Ishikawa (cell line): ENCODE data around the gene GBGT1.
A peak's percentile ranks its signal among the peaks of the same experiment; 100 is the strongest.
"Not testable (repeated sequence)": the region's sequence is repeated elsewhere in the genome, so short reads cannot be mapped to it uniquely, and the experiment has no call there.

Experiments
- CEBPB ChIP-seq: IDR thresholded peaks from 2 replicates; pipeline ENCODE4 v1.6.1; 2012
- CREB1 ChIP-seq: IDR thresholded peaks from 2 replicates; pipeline ENCODE4 v1.6.1; 2012; ENCODE audit warnings: low read depth
- EGR1 ChIP-seq: IDR thresholded peaks from 2 replicates; pipeline ENCODE4 v1.6.1; 2012
- EP300 ChIP-seq: IDR thresholded peaks from 2 replicates; pipeline ENCODE4 v1.6.1; 2012; ENCODE audit warnings: borderline replicate concordance
- FOXM1 ChIP-seq: IDR thresholded peaks from 2 replicates; pipeline ENCODE4 v1.6.1; 2012; ENCODE audit warnings: low read depth, borderline replicate concordance
- NFIC ChIP-seq: IDR thresholded peaks from 2 replicates; pipeline ENCODE4 v1.6.1; 2012
- RAD21 ChIP-seq: IDR thresholded peaks from 2 replicates; pipeline ENCODE4 v1.6.1; 2012; ENCODE audit warnings: low read depth
- TAF1 ChIP-seq: IDR thresholded peaks from 2 replicates; pipeline ENCODE4 v1.6.1; 2012; ENCODE audit warnings: low read depth, mild to moderate bottlenecking
- TCF12 ChIP-seq: IDR thresholded peaks from 2 replicates; pipeline ENCODE4 v1.6.1; 2012; ENCODE audit warnings: low read depth
- TEAD4 ChIP-seq: IDR thresholded peaks from 2 replicates; pipeline ENCODE4 v1.6.1; 2012
- YY1 ChIP-seq: IDR thresholded peaks from 2 replicates; pipeline ENCODE4 v1.6.1; 2012; ENCODE audit warnings: low read depth
- ZBTB7A ChIP-seq: IDR thresholded peaks from 2 replicates; pipeline ENCODE4 v1.6.1; 2012; ENCODE audit warnings: low read depth
- TF ChIP-seq, protein P1 (sequence below): IDR thresholded peaks from 2 replicates; pipeline ENCODE4 v1.6.1; 2012
- TF ChIP-seq, protein P2 (sequence below): IDR thresholded peaks from 2 replicates; pipeline ENCODE4 v1.6.1; 2012; ENCODE audit warnings: low read depth, mild to moderate bottlenecking
- TF ChIP-seq, protein P3 (sequence below): IDR thresholded peaks from 2 replicates; pipeline ENCODE4 v1.6.1; 2012

Gene GBGT1

GRCh38 chr9:133163504-133164172, at the start of gene GBGT1:
Gene GBGT1 (minus strand): TSS chr9:133163914. CDS start chr9:133162412, 1,502 bp downstream.
- 0 out of 2 replicates have a peak, but pooled peaks have one; percentile 24 for TF ChIP-seq ZBTB7A
- no peak for TF ChIP-seq TCF12

DNA sequence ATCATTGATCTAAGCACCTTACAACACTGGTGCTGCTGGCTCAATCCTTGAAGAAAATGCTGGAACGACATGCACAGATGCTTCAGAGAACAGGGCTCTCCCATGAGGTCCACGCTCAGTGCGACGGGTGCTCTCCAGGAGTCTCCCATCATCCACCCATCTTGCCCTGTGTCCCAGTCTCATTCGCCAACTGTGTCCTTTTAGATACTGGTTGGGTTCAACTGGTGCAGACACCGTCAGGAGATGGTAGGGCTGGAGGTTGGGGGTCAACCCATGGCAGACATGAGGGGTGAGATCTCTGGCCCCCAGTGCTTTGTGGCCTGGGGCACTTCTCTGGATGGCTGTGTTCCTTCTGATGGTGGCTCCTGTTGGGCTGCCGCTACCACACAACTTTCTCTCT, 46.9 kb upstream of the GBGT1 start:
- TF ChIP-seq TEAD4 (no peak), YY1 (no peak), NFIC (no peak), TAF1 (no peak), EP300 (no peak), TCF12 (no peak)
- TF ChIP-seq, protein P1, sequence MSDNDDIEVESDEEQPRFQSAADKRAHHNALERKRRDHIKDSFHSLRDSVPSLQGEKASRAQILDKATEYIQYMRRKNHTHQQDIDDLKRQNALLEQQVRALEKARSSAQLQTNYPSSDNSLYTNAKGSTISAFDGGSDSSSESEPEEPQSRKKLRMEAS: no peak

- TF ChIP-seq, protein P1: no peak
- TF ChIP-seq, protein P2, sequence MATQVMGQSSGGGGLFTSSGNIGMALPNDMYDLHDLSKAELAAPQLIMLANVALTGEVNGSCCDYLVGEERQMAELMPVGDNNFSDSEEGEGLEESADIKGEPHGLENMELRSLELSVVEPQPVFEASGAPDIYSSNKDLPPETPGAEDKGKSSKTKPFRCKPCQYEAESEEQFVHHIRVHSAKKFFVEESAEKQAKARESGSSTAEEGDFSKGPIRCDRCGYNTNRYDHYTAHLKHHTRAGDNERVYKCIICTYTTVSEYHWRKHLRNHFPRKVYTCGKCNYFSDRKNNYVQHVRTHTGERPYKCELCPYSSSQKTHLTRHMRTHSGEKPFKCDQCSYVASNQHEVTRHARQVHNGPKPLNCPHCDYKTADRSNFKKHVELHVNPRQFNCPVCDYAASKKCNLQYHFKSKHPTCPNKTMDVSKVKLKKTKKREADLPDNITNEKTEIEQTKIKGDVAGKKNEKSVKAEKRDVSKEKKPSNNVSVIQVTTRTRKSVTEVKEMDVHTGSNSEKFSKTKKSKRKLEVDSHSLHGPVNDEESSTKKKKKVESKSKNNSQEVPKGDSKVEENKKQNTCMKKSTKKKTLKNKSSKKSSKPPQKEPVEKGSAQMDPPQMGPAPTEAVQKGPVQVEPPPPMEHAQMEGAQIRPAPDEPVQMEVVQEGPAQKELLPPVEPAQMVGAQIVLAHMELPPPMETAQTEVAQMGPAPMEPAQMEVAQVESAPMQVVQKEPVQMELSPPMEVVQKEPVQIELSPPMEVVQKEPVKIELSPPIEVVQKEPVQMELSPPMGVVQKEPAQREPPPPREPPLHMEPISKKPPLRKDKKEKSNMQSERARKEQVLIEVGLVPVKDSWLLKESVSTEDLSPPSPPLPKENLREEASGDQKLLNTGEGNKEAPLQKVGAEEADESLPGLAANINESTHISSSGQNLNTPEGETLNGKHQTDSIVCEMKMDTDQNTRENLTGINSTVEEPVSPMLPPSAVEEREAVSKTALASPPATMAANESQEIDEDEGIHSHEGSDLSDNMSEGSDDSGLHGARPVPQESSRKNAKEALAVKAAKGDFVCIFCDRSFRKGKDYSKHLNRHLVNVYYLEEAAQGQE: no peak
- no peak for TF ChIP-seq RAD21
- TF ChIP-seq FOXM1: no peak
Observed at GRCh38 chr9:133210202-133210532, 46.5 kb upstream of the GBGT1 start.

GRCh38 chr9:133208880-133209300, 45.2 kb upstream of the GBGT1 start, which contains the start of gene OBP2B:
Gene OBP2B (minus strand): TSS chr9:133209250. CDS start chr9:133209199, 51 bp downstream.
- TF ChIP-seq, protein P2: not testable (repeated sequence)
- TF ChIP-seq FOXM1, CREB1: not testable (repeated sequence)

DNA sequence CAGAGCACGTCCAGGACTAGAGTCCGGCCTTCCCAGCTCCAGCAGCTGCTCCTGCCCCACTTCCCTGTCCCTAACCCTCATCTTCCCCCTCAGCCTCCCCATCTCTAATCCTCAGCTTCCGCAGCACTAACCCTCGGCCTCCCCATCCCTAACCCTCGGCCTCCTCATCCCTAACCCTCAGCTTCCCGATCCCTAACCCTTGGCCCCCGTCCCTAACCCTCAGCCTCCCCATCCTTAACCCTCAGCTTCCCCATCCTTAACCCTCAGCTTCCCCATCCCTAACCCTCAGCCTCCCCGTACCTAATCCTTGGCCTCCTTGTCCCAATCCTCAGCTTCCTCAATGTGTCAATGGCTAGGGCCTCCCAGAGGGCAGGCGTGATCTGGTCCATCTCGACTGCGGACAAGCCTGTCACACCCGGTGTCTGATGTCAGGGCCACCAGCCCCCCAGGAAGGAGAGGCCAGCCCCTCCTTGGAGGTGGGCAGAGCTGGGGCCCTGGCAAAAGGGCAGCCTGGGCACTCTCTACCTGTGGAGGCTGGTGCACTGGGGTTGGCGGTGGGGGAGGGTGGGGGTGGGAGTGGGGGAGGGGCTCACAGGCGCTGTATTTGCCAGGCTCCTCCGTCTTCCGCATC, 43.9 kb upstream of the GBGT1 start:
- TF ChIP-seq RAD21: no peak
- no peak for TF ChIP-seq EGR1
- TF ChIP-seq TEAD4: no peak
- no peak for TF ChIP-seq NFIC
- TF ChIP-seq, protein P2: no peak
- no peak for TF ChIP-seq YY1
- no peak for TF ChIP-seq CEBPB
- TF ChIP-seq FOXM1: no peak
- TF ChIP-seq, protein P3, sequence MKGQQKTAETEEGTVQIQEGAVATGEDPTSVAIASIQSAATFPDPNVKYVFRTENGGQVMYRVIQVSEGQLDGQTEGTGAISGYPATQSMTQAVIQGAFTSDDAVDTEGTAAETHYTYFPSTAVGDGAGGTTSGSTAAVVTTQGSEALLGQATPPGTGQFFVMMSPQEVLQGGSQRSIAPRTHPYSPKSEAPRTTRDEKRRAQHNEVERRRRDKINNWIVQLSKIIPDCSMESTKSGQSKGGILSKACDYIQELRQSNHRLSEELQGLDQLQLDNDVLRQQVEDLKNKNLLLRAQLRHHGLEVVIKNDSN: no peak
- TF ChIP-seq ZBTB7A: no peak
- TF ChIP-seq, protein P1: no peak
